Hepatocyte (in vitro differentiated cells): ENCODE data around the gene POLR2M. TPM values are rescaled to one million over a fixed set of nuclear protein-coding genes. Genes with fewer than 3 reads are reported as not detected.

Source experiments
- DNase-seq: peaks from one replicate; pipeline ENCODE4 v3.0.0-alpha.2; 2016; ENCODE audit warnings: low spot score
- H2AFZ ChIP-seq: fragments of 200-600 bp; sonication (generic); 2 replicates; pipeline ENCODE4 v1.6.0; 2016; ENCODE audit warnings: antibody characterized with exemption, mild to moderate bottlenecking
- H3K27ac ChIP-seq: fragments of 200-600 bp; sonication (generic); 2 replicates; pipeline ENCODE4 v1.5.1; 2016; ENCODE audit warnings: mild to moderate bottlenecking
- H3K27me3 ChIP-seq: fragments of 200-600 bp; sonication (generic); 2 replicates; pipeline ENCODE4 v1.6.1; 2016
- H3K36me3 ChIP-seq: fragments of 200-600 bp; sonication (generic); replicated peaks from 2 replicates; pipeline ENCODE4 v1.5.1; 2016; ENCODE audit warnings: low read depth; ENCODE audit not compliant: insufficient read depth
- H3K4me1 ChIP-seq: fragments of 200-600 bp; sonication (generic); 2 replicates; pipeline ENCODE4 v1.5.1; 2016; ENCODE audit warnings: mild to moderate bottlenecking, moderate library complexity; ENCODE audit not compliant: insufficient read depth
- H3K4me2 ChIP-seq: fragments of 200-600 bp; sonication (generic); 2 replicates; pipeline ENCODE4 v1.6.0; 2016
- H3K4me3 ChIP-seq: fragments of 200-600 bp; sonication (generic); 2 replicates; pipeline ENCODE4 v1.5.1; 2016; ENCODE audit warnings: mild to moderate bottlenecking
- H3K79me2 ChIP-seq: fragments of 200-600 bp; sonication (generic); 2 replicates; pipeline ENCODE4 v1.6.0; 2017; ENCODE audit warnings: mild to moderate bottlenecking
- H3K9me2 ChIP-seq: fragments of 200-600 bp; sonication (generic); replicated peaks from 2 replicates; pipeline ENCODE4 v1.6.0; 2017; ENCODE audit warnings: mild to moderate bottlenecking; ENCODE audit not compliant: insufficient read depth
- H3K9me3 ChIP-seq: fragments of 200-600 bp; sonication (generic); 2 replicates; pipeline ENCODE4 v1.5.1; 2016; ENCODE audit warnings: low read depth, mild to moderate bottlenecking
- H4K20me1 ChIP-seq: fragments of 200-600 bp; sonication (generic); 2 replicates; pipeline ENCODE4 v1.6.0; 2016; ENCODE audit warnings: mild to moderate bottlenecking; ENCODE audit not compliant: insufficient read depth, poor library complexity, severe bottlenecking
- EZH2 ChIP-seq: fragments of 200-600 bp; sonication (generic); IDR thresholded peaks from 2 replicates; pipeline ENCODE4 v1.6.1; 2016; ENCODE audit warnings: antibody characterized with exemption, mild to moderate bottlenecking, borderline replicate concordance
- EZH2phosphoT487 ChIP-seq: fragments of 200-600 bp; sonication (generic); IDR thresholded peaks from one replicate; pipeline ENCODE4 v1.6.1; 2018; ENCODE audit warnings: antibody characterized with exemption, mild to moderate bottlenecking, low read depth, moderate library complexity; ENCODE audit not compliant: unreplicated experiment, severe bottlenecking
- WGBS: methylation state at CpG from one replicate; pipeline ENCODE4 v1.1.6; 2016; ENCODE audit warnings: low lambda C conversion rate; ENCODE audit errors: missing lambda C conversion rate; 5-methylcytosine and 5-hydroxymethylcytosine counted together
- polyA plus RNA-seq: library from polyadenylated mRNA; unstranded; fragments of >200 nt; fragmentation: Nextera tagmentation; extraction: Ambion mirVana; gene quantifications from 2 replicates; pipeline ENCODE4 v1.2.1, GENCODE V29; 2016
- total RNA-seq: library from RNA; depleted of rRNA; stranded (reverse); fragments of >200 nt; gene quantifications from 2 replicates; pipeline ENCODE4 v1.2.3, GENCODE V29; 2014
- TF ChIP-seq, protein P1 (sequence below): fragments of 200-600 bp; sonication (generic); IDR thresholded peaks from 2 replicates; pipeline ENCODE4 v1.5.1; 2016; ENCODE audit warnings: antibody characterized with exemption, mild to moderate bottlenecking; ENCODE audit not compliant: poor library complexity

The POLR2M gene
- total and polyA plus RNA-seq, 2 experiments from 2014 or later, result 27.0 to 145 TPM

DNA sequence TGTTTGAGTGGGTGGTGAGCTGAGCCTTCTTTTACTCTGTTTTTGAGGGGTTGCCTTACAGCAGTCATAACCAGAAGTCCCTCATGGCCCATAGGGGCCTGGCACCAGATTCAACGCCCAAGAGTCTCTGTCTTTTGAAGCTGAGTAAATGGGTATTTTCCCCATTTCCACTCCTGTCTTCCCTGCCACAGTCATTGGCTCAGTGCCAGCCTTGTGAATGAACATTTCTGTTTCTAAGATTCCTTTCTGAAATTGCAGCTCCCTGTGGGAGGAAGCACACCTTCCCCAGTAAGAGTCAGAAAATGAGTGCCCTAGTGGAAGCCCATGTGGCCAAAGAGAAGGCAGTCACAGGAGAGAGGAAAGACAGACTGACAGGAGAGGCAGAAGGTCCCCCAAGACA, 43.7 kb upstream of the POLR2M start:
- no peak overlapping the region for H3K27ac ChIP-seq
- TF ChIP-seq EZH2, result no peak
- TF ChIP-seq, protein P1, sequence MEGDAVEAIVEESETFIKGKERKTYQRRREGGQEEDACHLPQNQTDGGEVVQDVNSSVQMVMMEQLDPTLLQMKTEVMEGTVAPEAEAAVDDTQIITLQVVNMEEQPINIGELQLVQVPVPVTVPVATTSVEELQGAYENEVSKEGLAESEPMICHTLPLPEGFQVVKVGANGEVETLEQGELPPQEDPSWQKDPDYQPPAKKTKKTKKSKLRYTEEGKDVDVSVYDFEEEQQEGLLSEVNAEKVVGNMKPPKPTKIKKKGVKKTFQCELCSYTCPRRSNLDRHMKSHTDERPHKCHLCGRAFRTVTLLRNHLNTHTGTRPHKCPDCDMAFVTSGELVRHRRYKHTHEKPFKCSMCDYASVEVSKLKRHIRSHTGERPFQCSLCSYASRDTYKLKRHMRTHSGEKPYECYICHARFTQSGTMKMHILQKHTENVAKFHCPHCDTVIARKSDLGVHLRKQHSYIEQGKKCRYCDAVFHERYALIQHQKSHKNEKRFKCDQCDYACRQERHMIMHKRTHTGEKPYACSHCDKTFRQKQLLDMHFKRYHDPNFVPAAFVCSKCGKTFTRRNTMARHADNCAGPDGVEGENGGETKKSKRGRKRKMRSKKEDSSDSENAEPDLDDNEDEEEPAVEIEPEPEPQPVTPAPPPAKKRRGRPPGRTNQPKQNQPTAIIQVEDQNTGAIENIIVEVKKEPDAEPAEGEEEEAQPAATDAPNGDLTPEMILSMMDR, result no peak
- TF ChIP-seq EZH2phosphoT487, result no peak
- WGBS, result 78% methylated on average over 1 of the region's 1 CpG

DNA sequence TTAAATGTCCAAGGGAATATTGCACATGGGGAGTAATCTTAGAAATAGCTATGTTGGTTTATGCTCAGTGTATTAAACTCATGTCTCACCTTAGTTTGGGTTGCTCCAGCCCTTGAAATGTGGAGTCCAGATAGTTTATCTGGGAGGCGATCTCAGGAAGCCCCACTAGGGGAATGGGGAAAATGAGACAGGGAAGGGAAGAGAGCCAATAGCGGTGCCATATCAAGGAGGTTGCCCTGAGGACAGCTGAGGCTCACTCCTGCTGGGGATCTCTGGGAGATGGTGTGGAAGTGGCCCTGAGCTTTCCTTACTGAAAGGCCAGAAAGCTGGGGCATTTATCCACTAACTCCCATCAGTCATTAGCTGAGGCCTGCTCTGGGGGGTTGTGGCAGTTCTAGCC, 43.3 kb upstream of the POLR2M start:
- Histone ChIP-seq H3K4me1 (peaks cover 27% of the 10 kb centered on the region), H2AFZ (no peak overlapping the region), H3K9me3 (no peaks in the 10 kb centered on the region), H3K36me3 (no peaks in the 10 kb centered on the region), H4K20me1 (no peaks in the 10 kb centered on the region), H3K4me2 (no peak overlapping the region), H3K9me2 (no peaks in the 10 kb centered on the region), H3K79me2 (no peaks in the 10 kb centered on the region), H3K27ac (no peak overlapping the region), H3K4me3 (no peak overlapping the region), H3K27me3 (no peaks in the 10 kb centered on the region)
- WGBS, result 89% methylated on average over 2 of the region's 2 CpGs
- DNase-seq, result no peak
- TF ChIP-seq EZH2phosphoT487, result no peak
- TF ChIP-seq, protein P1, result no peak
- TF ChIP-seq EZH2, result no peak

More for the DNA sequence above, 43.7 kb upstream of the POLR2M start:
- Histone ChIP-seq H4K20me1 (no peaks in the 10 kb centered on the region), H3K36me3 (no peaks in the 10 kb centered on the region), H3K4me2 (no peak overlapping the region), H3K79me2 (no peaks in the 10 kb centered on the region), H3K4me1 (peaks cover 23% of the 10 kb centered on the region), H3K4me3 (no peak overlapping the region), H2AFZ (no peak overlapping the region), H3K9me2 (no peaks in the 10 kb centered on the region), H3K9me3 (no peaks in the 10 kb centered on the region), H3K27me3 (no peaks in the 10 kb centered on the region)
- DNase-seq, result no peak

DNA sequence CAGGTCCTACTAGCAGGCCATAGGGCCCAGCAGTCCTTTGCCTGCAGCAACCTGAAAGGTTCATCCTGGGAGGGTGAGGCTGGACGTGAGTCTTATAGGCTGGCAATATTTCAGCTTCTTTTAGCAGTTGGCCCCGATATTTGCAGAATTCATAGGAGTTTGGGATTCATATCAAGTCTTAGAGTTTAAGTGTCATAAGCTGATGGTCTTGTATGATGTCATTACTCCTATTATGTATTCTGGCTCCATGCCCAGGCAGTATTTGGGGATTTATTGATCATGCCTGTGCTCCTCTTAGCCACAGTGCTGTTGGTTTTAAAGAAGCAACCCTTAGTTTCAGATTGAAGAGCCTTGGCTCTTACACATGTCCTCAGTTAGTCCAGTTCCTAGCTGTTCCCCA, 41.3 kb upstream of the POLR2M start:
- DNase-seq, result no peak
- no peaks in the 10 kb centered on the region for H3K9me3 ChIP-seq
- no peak overlapping the region for H3K4me3 ChIP-seq
- no peak for TF ChIP-seq EZH2phosphoT487
- TF ChIP-seq EZH2, result no peak
- TF ChIP-seq, protein P1, result no peak
- H3K27ac ChIP-seq, result no peak overlapping the region
- no peak overlapping the region for H3K4me2 ChIP-seq
- no peaks in the 10 kb centered on the region for H3K36me3 ChIP-seq
- H2AFZ ChIP-seq, result no peak overlapping the region
- H3K27me3 ChIP-seq, result no peaks in the 10 kb centered on the region
- H3K9me2 ChIP-seq, result no peaks in the 10 kb centered on the region
- H3K4me1 ChIP-seq, result peaks cover 27% of the 10 kb centered on the region
- 87% methylated on average over 2 of the region's 2 CpGs for WGBS
- H4K20me1 ChIP-seq, result no peaks in the 10 kb centered on the region
- no peaks in the 10 kb centered on the region for H3K79me2 ChIP-seq

DNA sequence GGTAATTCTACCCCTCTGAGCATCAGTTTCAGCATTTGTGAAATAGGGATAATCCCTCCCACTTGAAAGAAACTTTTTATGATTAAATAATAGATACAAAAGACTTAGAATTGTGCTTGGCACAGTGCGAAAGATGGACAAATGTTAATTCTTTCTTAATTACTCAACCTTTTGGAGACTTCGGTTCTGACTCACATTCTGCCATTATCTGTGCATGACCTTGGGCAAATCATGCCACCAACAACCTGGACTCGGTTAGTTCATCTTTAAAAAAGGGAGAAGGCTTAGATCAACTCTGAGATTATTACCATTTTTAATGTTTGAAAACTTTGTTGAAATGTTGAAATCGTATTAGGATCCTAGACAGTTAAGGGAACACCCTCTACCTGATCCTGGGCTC, 40.6 kb upstream of the POLR2M start:
- Histone ChIP-seq H3K4me2 (no peak overlapping the region), H4K20me1 (no peaks in the 10 kb centered on the region), H2AFZ (no peak overlapping the region), H3K36me3 (no peaks in the 10 kb centered on the region), H3K4me3 (no peak overlapping the region), H3K79me2 (no peaks in the 10 kb centered on the region), H3K27me3 (no peaks in the 10 kb centered on the region), H3K9me2 (no peaks in the 10 kb centered on the region), H3K27ac (no peak overlapping the region), H3K9me3 (no peaks in the 10 kb centered on the region), H3K4me1 (peaks cover 27% of the 10 kb centered on the region)
- TF ChIP-seq EZH2phosphoT487 (no peak), EZH2 (no peak)
- TF ChIP-seq, protein P1, result no peak
- 77% methylated on average over 4 of the region's 4 CpGs for WGBS
- no peak for DNase-seq
